KMS-11 (cell line): Measurements from ENCODE around the gene GRAMD2B.
"Not testable (repeated sequence)": the region's sequence is repeated elsewhere in the genome, so short reads cannot be mapped to it uniquely, and the experiment has no call there.

Source experiments
- H2AFZ ChIP-seq: fragments of 200-600 bp; sonication (generic); 2 replicates; pipeline ENCODE4 v1.6.1; 2016; ENCODE audit warnings: antibody characterized with exemption, mixed run types, low read depth
- H3K27ac ChIP-seq: fragments of 200-600 bp; sonication (generic); 2 replicates; pipeline ENCODE4 v1.6.1; 2016; ENCODE audit warnings: mild to moderate bottlenecking, mixed run types
- H3K27me3 ChIP-seq: fragments of 200-600 bp; sonication (generic); 2 replicates; pipeline ENCODE4 v1.6.1; 2017; ENCODE audit warnings: mild to moderate bottlenecking, low read depth, mixed run types, moderate library complexity; ENCODE audit not compliant: insufficient read depth
- H3K36me3 ChIP-seq: fragments of 200-600 bp; sonication (generic); 2 replicates; pipeline ENCODE4 v1.6.1; 2017; ENCODE audit warnings: mild to moderate bottlenecking, mixed run types; ENCODE audit not compliant: insufficient read depth
- H3K4me1 ChIP-seq: fragments of 200-600 bp; sonication (generic); 2 replicates; pipeline ENCODE4 v1.6.1; 2016; ENCODE audit warnings: mild to moderate bottlenecking, low read depth, mixed run types; ENCODE audit not compliant: poor library complexity, severe bottlenecking
- H3K4me2 ChIP-seq: fragments of 200-600 bp; sonication (generic); 2 replicates; pipeline ENCODE4 v1.7.0; 2016; ENCODE audit warnings: mild to moderate bottlenecking, mixed run types
- H3K4me3 ChIP-seq: fragments of 200-600 bp; sonication (generic); IDR thresholded peaks from 2 replicates; pipeline ENCODE4 v1.6.1; 2017; ENCODE audit warnings: low read depth, low read length, mixed read lengths; ENCODE audit not compliant: insufficient read depth
- H3K79me2 ChIP-seq: fragments of 200-600 bp; sonication (generic); 2 replicates; pipeline ENCODE4 v1.6.1; 2016; ENCODE audit warnings: low read depth, mixed run types; ENCODE audit not compliant: insufficient read depth
- H3K9ac ChIP-seq: fragments of 200-600 bp; sonication (generic); 2 replicates; pipeline ENCODE4 v1.6.1; 2016; ENCODE audit warnings: mild to moderate bottlenecking, mixed run types
- H4K20me1 ChIP-seq: fragments of 200-600 bp; sonication (generic); 2 replicates; pipeline ENCODE4 v1.6.1; 2016; ENCODE audit warnings: mild to moderate bottlenecking, mixed run types; ENCODE audit not compliant: insufficient read depth
- CTCF ChIP-seq: fragments of 200-600 bp; sonication (generic); conservative IDR thresholded peaks from 2 replicates; pipeline ENCODE4 v1.6.1; 2017; ENCODE audit warnings: low read depth, mild to moderate bottlenecking, antibody characterized with exemption, low read length, moderate library complexity, mixed read lengths

Gene GRAMD2B

GRCh38 chr5:126464959-126465358, 41.8 kb downstream of the GRAMD2B start:
- no peak overlapping the region for H3K27ac ChIP-seq
- no peak overlapping the region for H3K4me3 ChIP-seq
- no peaks in the 10 kb centered on the region for H3K4me1 ChIP-seq
- no peaks in the 10 kb centered on the region for H3K27me3 ChIP-seq
- no peak overlapping the region for H3K4me2 ChIP-seq
- H2AFZ ChIP-seq = no peak overlapping the region
- H3K36me3 ChIP-seq = no peaks in the 10 kb centered on the region
- no peaks in the 10 kb centered on the region for H3K79me2 ChIP-seq
- no peak overlapping the region for H3K9ac ChIP-seq
- TF ChIP-seq CTCF = no peak
- no peaks in the 10 kb centered on the region for H4K20me1 ChIP-seq

- no peaks in the 10 kb centered on the region for H3K36me3 ChIP-seq
- H3K27ac ChIP-seq = no peak overlapping the region
- no peak overlapping the region for H3K4me3 ChIP-seq
- TF ChIP-seq CTCF = no peak
- H3K79me2 ChIP-seq = no peaks in the 10 kb centered on the region
- H3K4me1 ChIP-seq = no peaks in the 10 kb centered on the region
- H2AFZ ChIP-seq = no peak overlapping the region
- no peak overlapping the region for H3K9ac ChIP-seq
- no peaks in the 10 kb centered on the region for H3K27me3 ChIP-seq
- H4K20me1 ChIP-seq = no peaks in the 10 kb centered on the region
- no peak overlapping the region for H3K4me2 ChIP-seq
These were observed 44.9 kb downstream of the GRAMD2B start for GRCh38 chr5:126468091-126468490.

- H3K9ac ChIP-seq = no peak overlapping the region
- no peaks in the 10 kb centered on the region for H3K79me2 ChIP-seq
- H2AFZ ChIP-seq = no peak overlapping the region
- H3K27me3 ChIP-seq = no peaks in the 10 kb centered on the region
- TF ChIP-seq CTCF = no peak
- no peaks in the 10 kb centered on the region for H3K4me1 ChIP-seq
- H4K20me1 ChIP-seq = no peaks in the 10 kb centered on the region
- H3K4me3 ChIP-seq = no peak overlapping the region
- H3K36me3 ChIP-seq = no peaks in the 10 kb centered on the region
- no peak overlapping the region for H3K4me2 ChIP-seq
- H3K27ac ChIP-seq = no peak overlapping the region
These were observed 46.5 kb downstream of the GRAMD2B start for GRCh38 chr5:126469536-126470316.

GRCh38 chr5:126470529-126470928, 47.3 kb downstream of the GRAMD2B start:
- H3K27me3 ChIP-seq, H4K20me1 ChIP-seq, H3K27ac ChIP-seq, H3K36me3 ChIP-seq, H3K4me2 ChIP-seq, H3K79me2 ChIP-seq, H2AFZ ChIP-seq, H3K4me3 ChIP-seq, H3K4me1 ChIP-seq, H3K9ac ChIP-seq: not testable (repeated sequence)

- TF ChIP-seq CTCF = no peak
- H3K36me3 ChIP-seq = no peaks in the 10 kb centered on the region
- H3K9ac ChIP-seq = no peak overlapping the region
- H3K4me3 ChIP-seq = no peak overlapping the region
- no peak overlapping the region for H3K27ac ChIP-seq
- H4K20me1 ChIP-seq = no peaks in the 10 kb centered on the region
- no peaks in the 10 kb centered on the region for H3K4me1 ChIP-seq
- H2AFZ ChIP-seq = no peak overlapping the region
- no peaks in the 10 kb centered on the region for H3K79me2 ChIP-seq
- no peak overlapping the region for H3K4me2 ChIP-seq
- H3K27me3 ChIP-seq = no peaks in the 10 kb centered on the region
These were observed 48.0 kb downstream of the GRAMD2B start for GRCh38 chr5:126471247-126471646.
